CD1c-positive myeloid dendritic cell (primary cell): ENCODE results near the gene SLBP.

Source experiments
- DNase-seq: peaks from one replicate; pipeline ENCODE4 v3.0.0-alpha.2; 2016; ENCODE audit errors: extremely low spot score

The SLBP gene

DNA sequence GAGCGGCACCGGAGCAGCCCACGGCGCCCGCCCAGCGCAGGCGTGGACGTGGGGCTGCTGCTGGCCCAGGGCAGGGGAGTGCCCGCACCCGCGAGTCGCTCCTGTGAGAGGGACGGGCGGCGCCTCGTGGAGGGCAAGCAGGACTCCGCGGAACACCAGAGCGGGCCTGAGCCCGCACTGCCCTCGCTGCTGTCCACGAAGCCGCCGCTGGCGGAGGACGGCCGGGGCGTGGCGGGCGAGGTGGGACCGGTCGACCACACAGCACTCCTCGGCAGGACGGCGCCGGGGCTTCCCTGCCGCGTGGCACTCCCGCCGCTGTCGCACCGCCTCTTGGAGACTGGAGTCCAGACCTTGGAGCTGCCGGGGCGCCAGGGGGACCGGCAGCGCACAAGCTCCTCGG is 57.0 kb downstream of the SLBP start:
- DNase-seq = no peak

- DNase-seq = no peak
Observed at GRCh38 chr4:1654216-1654955, 57.7 kb downstream of the SLBP start.

DNA sequence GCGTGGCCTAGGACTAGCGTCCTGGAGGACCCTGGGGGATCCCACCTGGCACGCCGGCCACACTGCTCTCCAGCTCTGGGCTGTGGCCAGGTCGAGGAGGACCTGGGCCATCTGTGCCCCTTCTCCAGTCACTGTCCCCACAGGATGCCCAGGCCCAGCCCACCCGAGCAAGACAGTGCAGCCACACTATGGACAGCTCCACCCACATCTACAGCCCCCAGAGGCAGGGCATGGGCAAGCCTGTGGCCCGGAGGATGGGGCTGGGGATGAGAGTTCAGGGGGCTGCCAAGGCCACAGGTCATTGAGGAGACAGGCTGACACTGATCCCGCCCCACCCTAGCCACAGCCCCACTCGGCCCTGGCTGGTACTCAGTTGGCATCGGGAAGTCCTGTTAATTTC is 58.3 kb downstream of the SLBP start:
- DNase-seq = no peak

GRCh38 chr4:1652088-1652487 is 60.0 kb downstream of the SLBP start:
- no peak for DNase-seq

GRCh38 chr4:1651609-1652008 is 60.5 kb downstream of the SLBP start:
- no peak for DNase-seq

DNA sequence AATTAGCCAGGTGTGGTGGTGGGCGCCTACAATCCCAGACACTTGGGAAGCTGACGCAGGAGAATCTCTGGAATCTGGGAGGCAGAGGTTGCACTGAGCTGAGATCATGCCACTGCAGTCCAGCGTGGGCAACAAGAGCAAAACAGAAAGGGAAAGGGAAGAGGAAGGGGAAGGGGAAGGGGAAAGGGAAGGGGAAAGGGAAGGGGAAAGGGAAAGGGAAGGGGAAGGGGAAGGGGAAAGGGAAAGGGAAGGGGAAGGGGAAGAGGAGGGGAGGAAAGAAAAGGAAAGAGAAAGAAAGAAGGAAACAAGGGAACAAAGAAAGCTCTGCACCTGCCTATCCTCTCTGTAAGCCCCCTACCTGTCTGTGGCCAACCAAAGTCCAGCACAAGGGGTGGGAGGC is 63.2 kb downstream of the SLBP start:
- DNase-seq = no peak

- DNase-seq = no peak
Observed at GRCh38 chr4:1647432-1647831, 64.7 kb downstream of the SLBP start.

DNA sequence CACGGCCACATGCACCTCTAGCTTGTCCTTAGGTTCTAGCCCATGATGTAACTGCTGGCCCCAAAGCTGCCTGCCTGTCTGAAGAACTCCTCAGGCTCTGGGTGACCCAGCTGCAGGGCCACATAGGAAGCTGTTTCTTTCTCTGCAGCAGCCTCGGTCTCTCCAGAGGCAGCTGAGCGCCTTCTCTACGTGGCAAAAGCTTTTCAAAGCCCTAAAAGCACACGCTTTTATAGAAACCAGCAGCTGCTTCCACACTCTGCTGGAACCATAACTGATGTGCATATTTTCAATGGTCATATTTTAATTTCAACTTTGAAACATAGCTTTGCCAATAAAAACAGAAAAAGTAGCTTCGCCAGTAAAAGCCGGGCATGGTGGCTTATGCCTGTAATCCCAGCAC is 65.4 kb downstream of the SLBP start:
- DNase-seq = no peak

DNA sequence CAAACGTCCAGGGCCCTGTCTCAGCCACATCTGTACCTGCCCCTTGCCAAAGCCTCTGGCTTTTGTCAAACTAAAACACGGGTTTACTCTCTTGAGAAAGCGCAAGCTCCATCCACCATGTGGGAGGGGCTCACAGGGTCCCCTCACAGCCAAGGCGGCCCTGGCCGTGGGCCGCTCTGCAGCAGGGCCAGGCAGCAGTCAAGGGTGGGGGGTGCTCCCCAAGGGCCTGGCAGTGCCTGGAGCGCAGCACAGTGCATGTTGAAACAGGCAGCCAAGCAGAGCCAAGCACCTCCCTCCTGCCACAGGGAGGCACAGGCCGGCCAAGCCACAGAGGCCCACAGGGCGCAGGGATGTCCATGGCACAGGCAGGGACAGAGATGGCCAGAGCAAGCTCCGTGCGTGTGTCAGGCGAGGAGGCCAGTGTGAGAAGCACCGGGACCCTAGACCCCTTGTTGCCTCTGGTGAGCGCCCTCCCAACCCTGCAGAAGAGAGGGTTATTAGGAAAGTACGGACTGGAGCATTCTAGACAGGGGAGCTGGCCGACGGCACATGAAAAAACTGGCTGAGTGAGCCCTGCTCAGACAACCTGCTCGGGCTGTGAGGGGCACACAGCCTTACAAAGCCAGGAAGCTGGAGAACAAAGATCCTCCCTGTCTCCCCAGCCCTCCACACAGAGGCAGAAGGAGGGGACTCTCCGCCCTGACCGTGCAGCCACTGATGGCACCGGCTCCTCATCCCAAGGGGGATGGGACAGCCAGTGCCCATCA is 67.0 kb downstream of the SLBP start:
- no peak for DNase-seq

GRCh38 chr4:1643971-1644735 is 68.0 kb downstream of the SLBP start:
- no peak for DNase-seq
